ENCODE data around the gene BTBD9.
A peak's percentile ranks its signal among the peaks of the same experiment; 100 is the strongest.

BTBD9 gene
- total RNA-seq = 62.5 to 62.9 reads per million in 2 donors

DNA sequence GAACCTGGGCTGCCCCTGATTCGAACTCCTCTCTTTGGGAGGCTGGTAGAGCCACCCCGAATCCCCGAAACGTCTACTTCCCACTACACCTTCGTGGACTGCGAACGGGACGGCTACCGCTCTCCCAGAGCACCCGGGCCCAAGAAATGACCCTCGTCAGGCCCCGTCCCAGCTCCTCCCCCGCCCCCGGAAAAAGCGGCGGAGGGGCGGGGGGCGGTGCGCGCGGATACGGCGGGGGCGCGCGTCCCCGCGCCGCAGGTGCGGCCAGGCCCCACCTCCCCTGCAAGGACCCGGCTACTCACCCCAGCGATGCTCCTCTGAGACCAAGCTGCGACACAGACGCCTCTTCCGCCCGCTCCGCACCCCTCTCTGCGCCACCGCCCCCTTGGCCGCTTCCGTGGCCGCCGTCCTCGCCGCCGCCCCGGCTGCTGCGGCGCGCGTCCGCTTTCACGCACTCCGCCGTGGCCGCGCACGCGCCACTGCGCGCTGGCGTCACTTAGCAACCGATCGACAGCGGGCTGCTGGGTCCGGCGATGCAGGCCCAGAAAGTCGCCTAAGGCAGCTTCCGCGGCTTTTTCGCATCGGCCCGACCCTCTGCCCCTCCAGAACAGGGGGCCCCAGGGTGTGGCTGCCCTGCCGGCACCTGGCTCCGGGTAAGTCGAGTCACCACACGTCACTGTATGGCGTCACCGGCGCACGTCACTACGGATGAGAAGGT, at the start of gene BTBD9:
BTBD9 (minus strand) TSS at position 432 of the 718 bp plus-strand sequence.
- peak; percentile 73 for DNase-seq

DNA sequence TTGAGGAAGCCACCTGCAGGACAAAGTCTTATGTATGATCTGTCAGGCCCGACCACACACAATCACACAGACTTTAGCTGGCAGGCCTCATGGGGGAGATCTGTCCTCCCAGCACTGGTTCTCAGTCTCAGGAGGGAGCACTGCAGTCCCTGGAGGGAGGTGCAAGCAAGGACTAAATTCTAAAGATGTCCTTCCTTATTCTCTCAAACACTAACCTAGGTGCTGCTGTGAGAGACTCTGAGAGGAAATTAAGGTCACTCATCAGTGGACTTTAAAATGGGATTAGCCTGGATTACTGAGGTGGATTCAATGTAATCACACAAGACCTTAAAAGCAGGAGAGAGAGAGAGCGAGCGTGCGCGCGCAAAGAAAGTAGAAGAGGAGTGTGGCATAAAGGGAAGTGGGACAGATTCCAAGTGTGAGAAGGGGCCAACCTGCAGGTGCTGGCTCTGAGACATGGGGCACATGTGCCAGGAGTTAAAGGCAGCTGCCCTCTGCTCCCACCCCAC, 48.9 kb upstream of the BTBD9 start:
- DNase-seq = no peak

DNA sequence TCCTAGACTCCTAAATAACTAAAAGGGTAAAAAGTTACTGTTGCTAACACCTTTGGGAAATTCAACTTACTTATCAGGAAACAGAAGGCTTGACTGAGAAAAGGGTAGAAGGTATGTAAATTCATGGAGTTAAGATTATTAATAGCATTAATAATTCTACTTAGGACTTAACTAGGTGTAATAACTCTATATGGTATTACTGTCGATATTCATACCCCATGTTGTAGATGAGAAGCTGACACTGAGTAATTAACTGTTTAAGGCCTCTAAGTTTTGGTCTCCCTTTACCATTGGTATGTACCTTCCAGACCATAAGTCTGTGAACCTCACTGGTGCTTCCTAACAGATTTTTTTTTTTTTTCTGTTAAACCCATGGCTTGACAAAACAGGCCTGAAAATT, 47.8 kb upstream of the BTBD9 start:
- DNase-seq = no peak

DNA sequence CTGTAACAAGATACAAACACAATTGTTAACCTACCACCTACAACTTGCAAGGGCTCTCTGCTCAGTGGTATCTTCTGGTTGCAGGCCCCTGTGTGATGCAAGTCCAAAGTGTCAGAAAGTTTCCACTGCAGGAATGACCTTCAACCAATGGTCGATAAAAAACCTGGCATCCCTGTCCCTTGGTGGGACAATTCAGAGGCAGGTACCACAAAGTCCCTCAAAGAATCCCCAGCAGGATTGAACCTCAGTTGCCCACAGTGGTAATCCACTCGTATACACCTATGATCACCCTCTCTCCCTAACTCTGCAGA, 47.3 kb upstream of the BTBD9 start:
- no peak for DNase-seq

DNA sequence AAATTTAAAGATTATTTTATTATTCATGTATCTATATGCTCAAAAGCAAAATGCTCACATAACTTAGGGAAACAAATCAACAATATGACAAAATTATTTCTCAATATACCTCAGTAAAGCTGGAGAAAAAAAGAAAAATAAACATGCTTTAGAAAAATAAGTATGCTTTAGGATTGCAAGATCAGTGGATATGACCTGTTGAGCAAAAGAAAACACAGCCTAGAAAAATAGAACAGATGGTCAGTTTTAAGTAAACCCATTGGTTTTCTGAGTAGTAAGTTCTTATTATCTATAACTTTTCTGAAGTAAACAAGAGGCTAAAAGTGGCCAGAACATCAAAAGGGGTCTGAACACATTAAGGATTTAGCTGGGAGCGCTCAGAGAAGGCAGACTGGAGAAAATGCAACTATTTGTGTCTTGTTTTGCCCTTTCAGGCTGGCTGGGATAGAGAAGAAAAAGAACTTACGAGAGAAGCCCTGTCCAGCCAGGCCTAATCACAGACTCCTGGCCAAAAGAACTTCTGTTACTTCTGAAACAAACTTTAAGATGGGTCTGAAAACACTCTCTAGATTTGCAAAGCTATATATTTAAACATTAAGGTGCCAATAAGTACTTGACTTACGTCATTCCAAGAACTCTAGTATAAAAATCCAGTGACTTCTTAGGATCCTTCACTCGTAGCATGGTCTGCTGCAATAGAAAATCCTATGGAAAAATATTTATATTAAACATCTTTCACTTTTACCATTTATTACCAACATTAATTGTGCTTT, 46.7 kb upstream of the BTBD9 start:
- no peak for DNase-seq

DNA sequence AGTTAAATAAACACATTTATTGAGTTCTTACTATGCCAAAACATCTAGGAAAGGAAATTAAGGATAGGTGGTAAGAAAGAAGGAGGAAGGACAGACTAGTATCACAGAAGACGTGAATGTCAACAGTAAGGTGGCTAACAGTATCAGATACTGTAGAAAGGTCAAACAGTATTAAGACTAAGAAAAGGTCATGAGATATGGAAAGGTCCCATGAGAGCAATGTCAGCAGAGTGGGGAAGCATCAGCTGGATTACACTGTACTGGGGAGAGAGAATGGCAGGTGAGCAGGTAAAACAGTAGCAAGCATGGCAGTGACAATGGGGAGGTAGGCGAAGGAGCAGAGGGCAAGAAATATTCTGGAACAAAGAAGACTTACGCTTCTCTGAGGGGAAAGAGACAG, 45.2 kb upstream of the BTBD9 start:
- DNase-seq = no peak

DNA sequence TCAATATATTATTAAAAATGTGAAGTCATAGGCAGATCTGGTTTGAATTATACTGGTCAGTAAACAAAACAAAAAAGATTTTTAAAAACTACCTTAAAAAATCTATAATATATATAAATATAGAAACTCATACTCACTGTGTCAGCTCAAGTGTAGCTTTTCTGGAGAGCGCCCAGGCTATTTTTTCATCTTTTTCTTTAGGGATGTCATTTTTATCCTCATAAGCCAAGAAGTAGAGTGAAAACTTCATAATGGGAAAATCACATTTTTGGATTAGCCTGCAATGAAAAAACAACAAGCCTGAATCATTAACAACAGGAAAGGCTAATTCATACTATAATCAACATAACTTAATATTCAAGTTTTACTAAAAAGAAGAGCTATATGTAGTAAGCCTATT, 44.5 kb upstream of the BTBD9 start:
- no peak for DNase-seq

DNA sequence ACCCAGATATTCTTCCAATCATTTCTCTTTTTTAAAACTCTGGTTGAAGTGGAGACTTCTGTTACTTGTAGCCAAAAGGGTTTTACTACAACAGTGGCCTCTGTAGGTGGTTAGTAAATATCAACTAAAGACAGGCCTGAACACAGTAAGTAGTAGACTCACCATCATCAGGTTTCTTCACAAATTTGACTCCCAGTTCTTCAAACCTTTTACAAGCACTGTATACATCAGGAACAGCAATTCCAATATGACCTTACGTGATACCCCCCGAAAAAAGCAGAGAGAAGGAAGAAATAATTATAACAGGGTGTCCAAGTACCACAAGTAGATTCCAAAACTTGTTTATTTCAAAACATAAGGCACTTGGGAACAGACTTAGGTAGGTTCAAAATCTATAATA, 42.1 kb upstream of the BTBD9 start:
- no peak for DNase-seq

DNA sequence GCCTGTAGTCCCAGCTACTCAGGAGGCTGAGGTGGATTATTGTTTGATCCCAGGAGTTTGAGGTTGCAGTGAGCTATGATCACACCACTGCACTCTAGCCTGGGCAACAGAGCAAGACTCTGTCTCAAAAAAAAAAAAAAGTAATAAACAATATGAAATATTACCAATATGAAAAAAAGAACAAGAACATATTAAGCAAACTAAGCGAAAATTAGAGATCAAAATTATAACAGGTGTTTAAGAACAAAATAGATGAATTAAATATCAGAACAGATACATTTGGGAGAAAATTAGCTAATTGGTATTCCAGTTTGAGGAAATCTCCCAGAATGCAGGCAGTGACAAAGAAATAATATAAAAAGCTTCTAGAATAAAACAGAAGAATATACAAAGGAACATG, 39.9 kb upstream of the BTBD9 start:
- DNase-seq = no peak

DNA sequence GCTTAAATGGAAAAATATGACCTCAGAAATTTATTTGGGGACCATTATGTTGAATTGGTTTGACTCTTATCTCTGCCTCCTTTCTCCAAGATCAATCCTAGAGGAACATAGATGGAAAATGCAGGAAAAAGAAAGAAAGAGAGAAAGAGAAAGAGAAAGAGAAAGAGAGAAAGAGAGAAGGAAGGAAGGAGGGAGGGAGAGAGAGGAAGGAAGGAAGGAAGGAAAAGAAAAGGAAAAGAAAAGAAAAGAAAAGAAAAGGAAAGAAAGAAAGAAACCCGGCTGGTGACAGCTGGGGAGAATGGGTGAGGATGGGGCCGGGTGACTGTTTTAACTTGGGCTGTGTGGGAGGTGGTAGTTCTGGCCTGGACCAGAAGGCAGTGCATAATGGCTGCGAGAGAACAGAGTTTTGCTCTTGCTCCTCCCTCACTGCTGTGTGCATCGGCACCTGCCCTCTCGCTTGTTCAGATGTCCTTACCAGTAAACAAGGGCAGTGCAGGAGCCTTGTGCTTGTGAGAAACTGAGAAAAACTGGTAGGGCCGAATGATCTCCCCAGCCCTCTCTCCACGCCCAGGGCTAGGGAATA, 38.5 kb upstream of the BTBD9 start:
- DNase-seq = no peak

DNA sequence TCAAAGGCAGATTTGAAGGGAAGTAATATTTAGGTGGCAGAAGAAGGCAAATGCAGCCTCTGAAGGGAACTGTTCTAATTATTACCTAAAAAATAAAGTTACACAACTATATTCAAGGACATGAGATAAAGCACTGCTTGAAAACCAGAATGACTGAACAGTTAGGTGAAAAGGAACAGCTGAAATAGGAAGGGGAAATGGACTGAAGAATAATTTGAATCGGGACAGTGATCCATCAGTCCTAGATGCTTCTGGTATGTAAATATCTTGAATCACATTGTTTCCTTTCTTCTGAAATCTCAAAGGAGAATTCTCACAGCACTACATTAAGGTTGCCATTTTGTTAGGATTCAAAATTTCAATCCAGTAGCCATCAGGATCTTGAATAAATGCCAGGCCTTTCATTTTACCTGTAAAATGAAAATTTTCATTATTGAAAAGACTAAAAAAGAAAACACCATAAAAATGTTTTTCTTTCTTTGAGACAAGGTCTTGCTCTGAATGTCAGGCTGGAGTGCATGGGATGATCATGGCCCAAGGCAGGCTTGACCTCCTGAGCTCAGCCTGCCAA, 37.3 kb upstream of the BTBD9 start:
- no peak for DNase-seq

DNA sequence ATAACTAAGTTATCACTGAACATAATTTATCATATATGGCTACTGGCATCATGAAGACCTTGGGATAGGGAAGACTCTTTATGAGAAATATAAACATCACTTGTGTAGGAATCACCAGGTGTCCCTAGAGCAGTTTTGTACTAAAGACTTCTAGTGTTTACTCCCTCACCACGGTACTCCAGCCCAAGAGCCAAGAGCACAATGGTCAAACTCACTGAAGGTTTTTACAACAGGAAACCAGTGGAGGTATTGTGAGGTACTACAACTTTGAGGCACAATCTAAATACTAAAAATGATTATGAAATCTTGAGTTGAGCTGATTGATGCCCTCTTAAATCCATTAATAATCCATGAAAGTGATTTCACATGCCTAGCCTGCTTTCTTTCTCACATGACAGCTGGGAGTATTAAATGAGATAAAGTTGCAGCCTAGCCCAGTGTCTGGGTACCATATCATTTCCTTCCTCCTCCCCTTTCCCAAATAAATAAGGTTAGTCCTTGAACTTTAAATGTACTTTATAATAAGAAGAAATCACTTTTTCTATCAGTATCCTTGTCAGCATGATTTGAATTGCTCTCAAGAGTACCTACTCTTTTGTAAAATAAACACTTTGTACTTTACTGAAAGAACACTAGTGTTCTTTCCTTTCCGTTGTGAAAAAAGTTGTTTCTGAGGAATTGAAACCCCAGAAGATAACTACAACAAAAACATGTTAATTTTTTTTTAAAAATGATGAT, 36.7 kb upstream of the BTBD9 start:
- no peak for DNase-seq

DNA sequence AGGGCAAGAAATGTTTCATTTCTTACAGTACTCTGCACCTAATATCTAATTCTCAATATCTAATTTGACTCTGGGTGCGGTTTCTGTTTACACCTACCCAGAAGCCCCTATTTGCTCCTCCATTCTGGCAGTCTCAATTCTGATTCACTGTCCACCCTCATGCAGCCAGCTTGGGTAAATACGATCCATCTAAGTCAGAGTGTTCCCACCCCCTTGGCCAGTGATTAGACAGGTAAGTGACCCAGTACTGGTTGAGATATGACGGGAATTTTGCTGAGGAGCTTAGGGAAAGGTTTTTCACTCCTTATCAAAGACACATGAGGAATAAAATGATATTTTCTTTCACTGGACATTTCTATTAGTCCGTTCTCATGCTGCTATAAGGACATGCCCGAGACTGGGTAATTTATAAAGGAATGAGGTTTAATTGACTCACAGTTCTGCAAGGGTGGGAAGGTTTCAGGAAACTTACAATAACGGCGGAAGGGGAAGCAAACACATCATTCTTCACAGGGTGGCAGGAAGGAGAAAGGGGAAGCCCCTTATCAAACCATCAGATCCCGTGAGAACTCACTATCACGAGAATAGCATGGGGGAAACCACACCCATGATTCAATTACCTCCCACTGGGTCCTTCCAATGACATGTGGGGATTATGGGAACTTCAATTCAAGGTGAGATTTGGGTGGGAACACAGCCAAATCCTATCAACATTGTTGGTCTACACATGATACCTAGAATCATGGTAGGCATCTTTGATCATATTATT, 33.9 kb upstream of the BTBD9 start:
- no peak for DNase-seq

DNA sequence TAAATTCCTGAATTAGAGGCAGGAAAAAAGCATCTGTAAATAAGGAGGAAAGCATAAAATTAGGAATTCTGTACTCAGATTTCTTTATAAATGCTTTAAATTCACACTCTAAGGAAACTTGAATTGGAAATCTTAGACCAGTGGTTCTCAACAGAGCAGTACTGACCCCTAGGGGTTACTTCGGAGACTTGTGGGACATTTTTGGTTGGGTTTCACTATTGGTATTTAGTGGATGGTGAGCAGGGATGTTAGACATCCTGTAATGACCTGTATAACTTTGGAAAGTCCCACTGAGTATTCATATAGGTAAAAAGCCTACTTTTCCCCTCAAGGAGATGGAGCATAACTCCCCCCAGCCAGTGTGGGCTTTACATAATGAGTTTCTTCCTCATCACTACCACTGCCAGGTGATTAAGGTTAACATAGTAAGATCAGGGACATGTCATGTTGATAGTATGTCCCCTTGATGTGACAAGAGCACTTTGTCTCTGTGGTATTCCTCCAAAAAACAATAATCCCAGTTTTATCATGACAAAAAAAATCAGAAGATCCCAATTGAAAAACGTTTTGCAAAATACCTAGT, 32.2 kb upstream of the BTBD9 start:
- no peak for DNase-seq

DNA sequence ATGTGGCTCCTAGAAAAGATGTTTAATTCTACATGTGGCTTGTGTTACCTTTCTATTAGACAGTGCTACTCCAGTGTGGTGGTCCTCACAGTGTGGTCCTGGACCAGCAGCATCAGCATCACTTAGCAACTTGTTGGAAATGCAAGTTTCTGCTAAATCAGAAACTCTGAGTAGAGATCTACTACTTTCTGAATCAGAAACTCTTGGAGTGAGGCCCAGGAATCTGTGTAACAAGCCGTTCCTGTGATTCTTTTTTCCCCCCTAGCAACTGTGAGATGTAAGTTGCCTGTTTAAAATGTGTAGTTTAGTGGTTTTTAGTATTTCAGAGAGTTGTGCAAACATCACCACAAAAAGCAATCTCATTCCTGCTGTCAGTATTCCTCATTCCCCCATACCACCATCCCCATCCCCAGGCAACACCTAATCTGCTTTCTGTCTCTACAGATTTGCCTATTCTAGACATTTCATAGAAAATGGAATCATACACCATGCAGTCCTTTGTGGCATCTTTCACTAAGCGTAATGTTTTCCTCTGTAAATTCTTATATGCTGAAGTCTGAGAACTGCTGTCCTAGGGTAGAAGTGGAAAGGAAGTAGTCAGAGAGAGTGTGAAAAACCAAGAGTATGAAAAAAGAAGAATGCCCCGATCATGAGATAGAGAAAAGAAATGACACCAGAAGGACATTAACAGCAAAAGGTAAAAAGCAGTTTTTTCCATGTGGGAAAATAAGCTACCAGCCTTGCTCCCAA, 18.9 kb upstream of the BTBD9 start:
- DNase-seq = no peak

DNA sequence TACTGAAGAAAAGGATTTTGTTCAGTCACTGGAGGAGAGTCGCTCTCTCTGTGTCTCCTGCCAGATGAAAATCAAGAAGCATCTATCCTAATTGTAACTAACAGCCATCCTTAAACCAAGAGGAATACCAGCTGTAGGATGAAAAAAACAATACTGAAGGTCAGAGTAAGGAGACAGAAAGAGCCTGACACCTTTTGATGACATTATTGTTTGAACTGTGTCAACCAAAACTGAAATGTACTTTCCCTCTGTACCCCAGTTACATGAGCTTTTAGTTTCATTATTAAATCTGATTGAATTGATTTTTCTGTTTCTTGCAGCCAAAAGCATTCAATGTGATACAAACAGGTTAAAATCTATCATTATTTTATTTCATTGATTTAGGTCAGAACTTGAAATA, 17.2 kb upstream of the BTBD9 start:
- DNase-seq = no peak

DNA sequence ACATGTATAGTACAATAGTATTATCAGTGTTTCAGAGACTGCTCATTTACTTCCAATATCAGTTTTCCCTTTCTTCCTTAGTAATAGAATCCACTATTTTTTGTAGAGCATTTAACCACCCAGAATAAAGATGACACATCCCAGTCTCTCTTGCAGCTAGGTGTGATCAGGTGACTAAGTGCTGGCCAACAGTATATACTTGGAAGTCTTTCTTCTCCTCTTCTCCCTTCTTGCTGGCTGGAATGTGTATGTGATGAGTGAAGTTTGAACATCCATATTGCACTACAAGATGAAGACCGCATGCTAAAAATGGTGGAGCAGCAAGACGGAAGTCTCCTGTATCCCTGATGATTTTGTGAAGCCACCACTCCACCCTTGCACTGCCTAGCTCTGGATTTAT, 14.5 kb upstream of the BTBD9 start:
- no peak for DNase-seq

DNA sequence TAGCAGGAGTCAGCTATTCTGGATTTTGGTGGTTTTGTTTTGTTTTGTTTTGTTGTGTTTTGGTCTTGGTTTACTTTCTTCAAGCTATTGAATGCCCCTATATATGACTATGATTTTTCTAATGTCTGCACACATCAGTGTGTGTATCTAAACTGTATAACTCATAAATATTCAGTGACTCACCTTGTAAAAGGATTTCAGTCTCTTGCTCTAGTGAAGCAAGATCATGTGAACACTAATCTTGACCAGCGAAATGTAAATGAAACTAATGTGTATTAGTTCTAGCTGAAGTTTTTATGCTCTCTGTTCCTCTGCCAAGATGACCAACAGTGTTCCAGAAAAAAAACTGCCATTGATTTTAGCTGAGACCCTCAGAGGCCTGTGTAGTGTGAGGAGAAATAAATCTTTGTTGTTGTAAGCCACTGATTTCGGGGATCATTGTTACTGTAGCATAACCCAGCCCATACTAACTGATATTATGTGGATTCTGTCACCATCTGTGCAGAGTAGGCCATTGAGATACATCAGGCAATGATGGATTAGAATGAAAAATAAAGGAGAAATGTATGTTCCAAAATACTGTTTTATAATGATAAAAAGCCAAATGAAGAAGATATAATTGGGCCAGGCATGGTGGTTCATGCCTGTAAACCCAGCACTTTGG, 11.5 kb upstream of the BTBD9 start:
- no peak for DNase-seq

DNA sequence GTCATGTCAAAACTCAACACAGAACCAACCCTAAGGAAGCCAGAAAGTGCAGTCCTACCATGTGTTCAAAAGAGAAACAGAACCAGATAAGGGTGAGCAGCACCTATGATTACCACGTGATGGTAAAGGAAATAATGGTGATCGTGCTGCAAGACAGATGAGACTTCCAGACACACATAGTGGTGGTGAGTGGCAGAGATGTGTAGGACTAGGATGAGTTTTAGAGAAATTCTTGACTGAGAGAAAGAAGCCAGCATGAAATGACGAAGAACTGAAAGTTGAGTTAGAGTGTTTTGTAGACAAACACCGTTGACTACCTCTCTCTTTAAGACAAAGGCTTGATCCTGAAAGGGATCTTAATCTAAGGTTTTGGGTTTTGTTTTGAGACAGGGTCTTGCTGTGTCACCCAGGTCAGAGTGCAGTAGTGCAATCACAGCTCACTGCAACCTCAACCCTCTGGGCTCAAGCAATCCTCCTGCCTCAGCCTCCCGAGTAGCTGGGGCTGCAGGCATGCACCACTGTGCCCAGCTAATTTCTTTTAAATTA, 10.6 kb upstream of the BTBD9 start:
- no peak for DNase-seq

DNA sequence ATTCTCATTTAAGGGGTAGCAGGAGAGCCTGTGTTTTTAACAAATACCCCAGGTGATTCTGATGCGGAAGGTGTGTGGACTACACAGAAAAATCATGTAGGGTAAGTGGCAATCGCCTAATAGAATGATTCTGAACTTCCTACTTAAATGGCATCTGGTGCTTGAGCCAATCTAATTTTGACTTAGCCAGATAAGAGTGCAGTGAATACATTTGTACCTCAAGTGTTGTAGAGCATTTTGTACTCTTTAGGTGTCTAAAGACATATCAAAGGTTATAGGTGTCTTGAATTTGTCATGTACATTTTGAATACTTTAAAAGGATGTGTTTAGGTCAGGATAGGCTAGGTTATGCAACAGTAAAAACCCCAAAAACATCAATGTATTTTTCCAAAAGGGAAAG, 10.0 kb upstream of the BTBD9 start:
- DNase-seq = no peak

Measured in activated gamma-delta T cell (primary cell).